ENCODE measurements around the gene HABP2. TPM values are rescaled to one million over a fixed set of nuclear protein-coding genes. Genes with fewer than 3 reads are reported as not detected.

Gene HABP2
- total RNA-seq, 1 donor from 2014 or later = not detected

DNA sequence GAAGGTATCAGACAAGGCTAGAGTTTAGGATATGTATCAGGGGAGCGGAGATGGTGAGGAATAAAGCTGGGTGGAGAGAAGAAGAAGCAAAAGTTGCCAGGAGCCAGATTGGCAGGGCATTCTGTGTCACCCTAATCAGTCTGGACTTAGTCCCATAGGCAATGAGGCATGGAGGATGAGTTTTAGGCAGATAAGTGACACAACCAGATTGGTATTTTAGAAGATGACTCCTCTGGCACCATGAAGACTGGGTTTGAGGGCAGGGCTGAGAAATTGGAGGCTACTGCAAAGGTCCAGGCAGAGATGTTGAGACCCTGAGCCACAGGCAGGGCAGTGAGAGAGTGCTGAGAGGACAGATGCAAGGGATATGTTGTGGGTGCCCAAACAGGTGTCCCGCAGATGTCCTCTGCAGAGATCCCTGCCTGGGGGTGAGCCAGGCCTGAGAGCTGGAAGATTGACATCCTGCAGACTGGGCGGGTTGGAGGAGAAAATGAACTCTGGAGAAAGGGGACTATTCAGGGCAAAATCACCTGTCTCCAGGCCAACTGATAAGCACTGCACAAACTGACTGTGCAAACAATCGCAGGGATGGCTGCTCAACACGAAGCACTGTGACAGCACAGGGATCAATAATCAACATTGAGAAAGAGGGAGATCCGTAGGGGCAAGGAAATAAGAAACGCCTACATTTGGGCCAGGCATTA lies 11.9 kb upstream of the HABP2 start:
- Histone ChIP-seq H3K36me3 (no peaks in the 10 kb centered on the region), H3K9me3 (no peaks in the 10 kb centered on the region), H3K4me1 (no peaks in the 10 kb centered on the region), H3K27ac (no peak overlapping the region), H3K27me3 (no peaks in the 10 kb centered on the region), H3K4me3 (no peak overlapping the region)
- no peak for DNase-seq (ENCODE audit: low spot score in 2 of 2)
- TF ChIP-seq, protein P1, sequence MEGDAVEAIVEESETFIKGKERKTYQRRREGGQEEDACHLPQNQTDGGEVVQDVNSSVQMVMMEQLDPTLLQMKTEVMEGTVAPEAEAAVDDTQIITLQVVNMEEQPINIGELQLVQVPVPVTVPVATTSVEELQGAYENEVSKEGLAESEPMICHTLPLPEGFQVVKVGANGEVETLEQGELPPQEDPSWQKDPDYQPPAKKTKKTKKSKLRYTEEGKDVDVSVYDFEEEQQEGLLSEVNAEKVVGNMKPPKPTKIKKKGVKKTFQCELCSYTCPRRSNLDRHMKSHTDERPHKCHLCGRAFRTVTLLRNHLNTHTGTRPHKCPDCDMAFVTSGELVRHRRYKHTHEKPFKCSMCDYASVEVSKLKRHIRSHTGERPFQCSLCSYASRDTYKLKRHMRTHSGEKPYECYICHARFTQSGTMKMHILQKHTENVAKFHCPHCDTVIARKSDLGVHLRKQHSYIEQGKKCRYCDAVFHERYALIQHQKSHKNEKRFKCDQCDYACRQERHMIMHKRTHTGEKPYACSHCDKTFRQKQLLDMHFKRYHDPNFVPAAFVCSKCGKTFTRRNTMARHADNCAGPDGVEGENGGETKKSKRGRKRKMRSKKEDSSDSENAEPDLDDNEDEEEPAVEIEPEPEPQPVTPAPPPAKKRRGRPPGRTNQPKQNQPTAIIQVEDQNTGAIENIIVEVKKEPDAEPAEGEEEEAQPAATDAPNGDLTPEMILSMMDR (IDR thresholded peaks at IDR 0.05) = no peak
- intact Hi-C loops (cut with DNase I) = no loop called here

DNA sequence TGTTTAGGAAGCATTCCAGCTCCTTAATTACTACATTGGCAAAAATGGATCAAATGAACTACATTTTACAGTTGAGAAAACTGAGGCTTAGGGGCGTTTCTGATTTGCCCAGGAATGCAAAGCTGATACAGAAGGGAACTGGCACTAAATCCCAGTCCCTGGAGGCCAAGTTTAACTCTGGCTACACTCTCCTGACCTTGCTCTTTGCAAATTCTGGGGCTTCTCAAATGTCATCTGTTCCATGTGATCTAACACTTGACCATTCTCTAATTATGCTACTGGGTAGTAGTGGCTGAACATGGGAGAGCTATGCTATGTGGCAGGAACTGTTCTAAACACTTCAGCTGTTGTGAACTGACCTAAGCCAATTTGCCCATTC lies 11.3 kb upstream of the HABP2 start:
- no peak for DNase-seq (ENCODE audit: low spot score in 2 of 2)
- TF ChIP-seq, protein P1 (IDR thresholded peaks at IDR 0.05) = no peak
- Histone ChIP-seq H3K27ac (no peak overlapping the region), H3K36me3 (no peaks in the 10 kb centered on the region), H3K4me3 (no peak overlapping the region), H3K9me3 (no peaks in the 10 kb centered on the region), H3K27me3 (no peaks in the 10 kb centered on the region), H3K4me1 (no peaks in the 10 kb centered on the region)
- intact Hi-C loops (cut with DNase I) = no loop called here

DNA sequence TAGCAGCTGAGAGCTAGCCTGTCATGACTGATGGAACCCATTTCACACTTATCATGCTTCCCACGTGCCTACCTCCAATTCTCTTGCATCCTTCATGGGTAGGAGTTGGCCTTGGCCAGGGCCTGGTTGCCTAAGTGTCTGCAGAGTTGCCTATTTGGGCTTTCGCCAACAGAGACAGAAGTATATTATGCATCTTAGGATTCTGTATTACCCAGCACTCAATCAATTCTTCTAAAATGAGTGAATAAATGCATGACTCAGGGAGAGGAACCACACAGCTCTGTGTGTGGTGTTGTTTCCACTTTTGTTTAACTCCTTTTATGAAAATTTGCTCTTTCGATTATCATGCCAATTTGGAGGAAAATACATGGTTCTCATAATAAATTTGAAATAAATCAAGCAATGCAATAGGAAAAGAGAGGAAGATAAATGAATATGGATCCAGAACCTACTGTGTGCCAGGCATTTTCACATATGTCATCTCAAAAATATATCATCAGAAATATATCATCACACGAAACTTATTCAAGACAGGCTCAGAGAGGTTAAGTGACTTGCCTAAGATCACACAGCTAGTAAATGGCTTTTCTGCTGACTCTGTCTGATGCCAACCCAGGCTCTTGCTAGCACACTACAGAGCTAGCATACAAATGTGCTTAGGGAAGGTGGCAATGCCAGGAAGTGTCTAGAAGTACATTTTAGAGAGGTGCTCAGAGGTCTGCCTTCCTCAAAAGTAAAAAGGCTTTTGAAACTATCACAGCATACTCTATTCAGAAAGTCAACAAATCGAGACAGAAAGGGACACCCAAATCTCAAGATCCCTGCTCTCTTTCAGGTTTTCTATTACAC lies 9.5 kb upstream of the HABP2 start:
- H3K9me3 ChIP-seq = no peaks in the 10 kb centered on the region
- H3K27ac ChIP-seq = no peak overlapping the region
- no peak overlapping the region for H3K4me3 ChIP-seq
- H3K4me1 ChIP-seq = no peaks in the 10 kb centered on the region
- intact Hi-C loops (cut with DNase I) = no loop called here
- no peaks in the 10 kb centered on the region for H3K27me3 ChIP-seq
- DNase-seq (ENCODE audit: low spot score in 2 of 2) = no peak
- no peaks in the 10 kb centered on the region for H3K36me3 ChIP-seq
- TF ChIP-seq, protein P1 (IDR thresholded peaks at IDR 0.05) = no peak

DNA sequence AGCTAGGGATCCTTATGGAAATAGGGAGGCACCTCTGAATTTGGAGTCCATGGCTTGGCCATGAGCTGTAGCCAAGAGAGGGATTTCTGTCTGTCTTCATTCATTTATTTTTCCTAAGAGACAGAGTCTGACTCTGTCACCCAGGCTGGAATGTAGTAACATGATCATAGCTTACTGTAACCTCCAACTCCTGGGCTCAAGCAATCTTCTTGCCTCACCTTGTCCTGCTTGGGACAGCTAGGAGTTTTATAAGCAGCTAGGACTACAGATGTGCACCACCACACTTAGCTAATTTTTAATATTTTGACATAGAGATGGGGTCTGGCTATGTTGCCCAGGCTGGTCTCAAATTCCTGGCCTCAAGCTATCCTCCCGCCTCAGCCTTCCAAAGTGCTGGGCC lies 8.5 kb upstream of the HABP2 start:
- DNase-seq (ENCODE audit: low spot score in 2 of 2) = no peak
- TF ChIP-seq, protein P1 (IDR thresholded peaks at IDR 0.05) = no peak

DNA sequence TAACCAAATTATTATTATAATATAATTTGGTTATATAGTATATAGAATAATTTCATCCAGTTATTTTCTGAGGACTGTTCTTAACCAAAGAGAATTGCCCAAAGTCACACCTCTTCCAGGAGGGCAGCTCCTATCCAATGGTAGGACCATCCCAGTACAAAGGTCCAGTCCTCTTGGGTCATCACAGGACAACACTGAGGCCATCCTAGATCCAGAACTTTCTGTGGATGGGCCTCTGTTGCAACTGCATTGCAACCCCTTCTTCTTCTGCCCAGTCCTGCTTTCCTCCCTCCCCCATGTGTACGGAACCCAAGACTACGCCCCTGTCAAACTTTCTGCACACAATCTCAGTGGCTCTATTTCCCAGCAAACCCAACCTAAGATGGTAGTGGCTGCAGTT lies 5.4 kb upstream of the HABP2 start:
- H3K4me3 ChIP-seq = no peak overlapping the region
- TF ChIP-seq, protein P1 (IDR thresholded peaks at IDR 0.05) = no peak
- no peak overlapping the region for H3K27ac ChIP-seq
- H3K4me1 ChIP-seq = no peaks in the 10 kb centered on the region
- no peak for DNase-seq (ENCODE audit: low spot score in 2 of 2)
- intact Hi-C loops (cut with DNase I) = no loop called here
- no peaks in the 10 kb centered on the region for H3K9me3 ChIP-seq
- no peaks in the 10 kb centered on the region for H3K36me3 ChIP-seq
- H3K27me3 ChIP-seq = no peaks in the 10 kb centered on the region

More for the DNA sequence above, 8.5 kb upstream of the HABP2 start:
- Histone ChIP-seq H3K27ac (no peak overlapping the region), H3K4me1 (no peaks in the 10 kb centered on the region), H3K27me3 (no peaks in the 10 kb centered on the region), H3K9me3 (no peaks in the 10 kb centered on the region), H3K36me3 (no peaks in the 10 kb centered on the region), H3K4me3 (no peak overlapping the region)
- intact Hi-C loops (cut with DNase I) = no loop called here

Measured in ascending aorta (tissue), 2 donors.